IPS-15b (cell line): ENCODE data around the gene KRTAP10-7.
"Not testable (repeated sequence)": the region's sequence is repeated elsewhere in the genome, so short reads cannot be mapped to it uniquely, and the experiment has no call there.

Experiments
- H3K27me3 ChIP-seq: one replicate; pipeline ENCODE4 v1.6.1; 2013; ENCODE audit warnings: low read length; ENCODE audit not compliant: control insufficient read depth, insufficient read depth
- H3K36me3 ChIP-seq: one replicate; pipeline ENCODE4 v1.6.1; 2013; ENCODE audit warnings: low read length; ENCODE audit not compliant: control insufficient read depth, insufficient read depth
- H3K4me1 ChIP-seq: one replicate; pipeline ENCODE4 v1.6.1; 2013; ENCODE audit warnings: mild to moderate bottlenecking, low read length; ENCODE audit not compliant: control insufficient read depth, insufficient read depth
- H3K4me3 ChIP-seq: one replicate; pipeline ENCODE4 v1.5.1; 2013; ENCODE audit warnings: low read depth, low read length
- H3K9ac ChIP-seq: one replicate; pipeline ENCODE4 v1.6.1; 2013; ENCODE audit warnings: low read depth, mild to moderate bottlenecking, low read length
- H3K9me3 ChIP-seq: one replicate; pipeline ENCODE4 v1.6.1; 2013; ENCODE audit warnings: mild to moderate bottlenecking, low read length; ENCODE audit not compliant: control insufficient read depth, insufficient read depth

The KRTAP10-7 gene

GRCh38 chr21:44632067-44632466, 31.7 kb downstream of the KRTAP10-7 start:
- no peaks in the 10 kb centered on the region for H3K27me3 ChIP-seq
- no peaks in the 10 kb centered on the region for H3K4me1 ChIP-seq
- no peaks in the 10 kb centered on the region for H3K36me3 ChIP-seq
- H3K4me3 ChIP-seq: no peak overlapping the region
- H3K9ac ChIP-seq: no peak overlapping the region
- no peaks in the 10 kb centered on the region for H3K9me3 ChIP-seq

- Histone ChIP-seq H3K9me3 (no peaks in the 10 kb centered on the region), H3K4me3 (no peak overlapping the region), H3K4me1 (no peaks in the 10 kb centered on the region), H3K9ac (no peak overlapping the region), H3K27me3 (no peaks in the 10 kb centered on the region), H3K36me3 (no peaks in the 10 kb centered on the region)
Measured at GRCh38 chr21:44636209-44637017, 36.0 kb downstream of the KRTAP10-7 start.

- Histone ChIP-seq H3K9ac (no peak within 1 kb of the TSS), H3K4me1 (no peaks in the 10 kb centered on the region), H3K9me3 (no peaks in the 10 kb centered on the region), H3K4me3 (no peak within 1 kb of the TSS), H3K27me3 (no peaks in the 10 kb centered on the region), H3K36me3 (no peaks in the 10 kb centered on the region)
Measured at GRCh38 chr21:44637018-44637850, 36.8 kb downstream of the KRTAP10-7 start, which contains the start of gene KRTAP10-10. Gene KRTAP10-10, plus strand, starts transcription at chr21:44637356. Its CDS starts 62 bp downstream, at chr21:44637418.

GRCh38 chr21:44637851-44638348, 37.5 kb downstream of the KRTAP10-7 start:
- not testable (repeated sequence) for H3K27me3 ChIP-seq, H3K9ac ChIP-seq, H3K4me3 ChIP-seq, H3K9me3 ChIP-seq, H3K4me1 ChIP-seq, H3K36me3 ChIP-seq

GRCh38 chr21:44638506-44639330, 38.3 kb downstream of the KRTAP10-7 start:
- H3K9ac ChIP-seq, H3K4me1 ChIP-seq, H3K27me3 ChIP-seq, H3K4me3 ChIP-seq, H3K9me3 ChIP-seq, H3K36me3 ChIP-seq: not testable (repeated sequence)

GRCh38 chr21:44639331-44639655, 38.9 kb downstream of the KRTAP10-7 start:
- Histone ChIP-seq H3K9me3 (no peaks in the 10 kb centered on the region), H3K9ac (no peak overlapping the region), H3K27me3 (no peaks in the 10 kb centered on the region), H3K36me3 (no peaks in the 10 kb centered on the region), H3K4me3 (no peak overlapping the region), H3K4me1 (no peaks in the 10 kb centered on the region)

- Histone ChIP-seq H3K9ac (no peak overlapping the region), H3K9me3 (no peaks in the 10 kb centered on the region), H3K4me3 (no peak overlapping the region), H3K36me3 (no peaks in the 10 kb centered on the region), H3K27me3 (no peaks in the 10 kb centered on the region), H3K4me1 (no peaks in the 10 kb centered on the region)
Measured at GRCh38 chr21:44640761-44641160, 40.4 kb downstream of the KRTAP10-7 start.

- Histone ChIP-seq H3K27me3 (no peaks in the 10 kb centered on the region), H3K9ac (no peak overlapping the region), H3K4me3 (no peak overlapping the region), H3K4me1 (no peaks in the 10 kb centered on the region), H3K9me3 (no peaks in the 10 kb centered on the region), H3K36me3 (no peaks in the 10 kb centered on the region)
Measured at GRCh38 chr21:44643741-44644310, 43.4 kb downstream of the KRTAP10-7 start.

- Histone ChIP-seq H3K9ac (no peak overlapping the region), H3K4me3 (no peak overlapping the region), H3K36me3 (no peaks in the 10 kb centered on the region), H3K4me1 (no peaks in the 10 kb centered on the region), H3K9me3 (no peaks in the 10 kb centered on the region), H3K27me3 (no peaks in the 10 kb centered on the region)
Measured at GRCh38 chr21:44644878-44645277, 44.5 kb downstream of the KRTAP10-7 start.

- H3K27me3 ChIP-seq, H3K4me3 ChIP-seq, H3K36me3 ChIP-seq, H3K9me3 ChIP-seq, H3K4me1 ChIP-seq: not testable (repeated sequence)
- peak within 1 kb of the TSS; percentile 2 for H3K9ac ChIP-seq
Measured at GRCh38 chr21:44646366-44647221, 46.2 kb downstream of the KRTAP10-7 start, which contains the start of gene KRTAP10-11. Gene KRTAP10-11, plus strand, starts transcription at chr21:44646414. Its CDS starts 45 bp downstream, at chr21:44646459.
